Measurements from ENCODE around the gene EPC2.

- TF ChIP-seq TAF1 (IDR thresholded peaks at IDR 0.05; ENCODE audit: low read depth, low read length) (no peak), POLR2AphosphoS5 (IDR thresholded peaks at IDR 0.05; ENCODE audit: low read depth, low read length) (no peak), POLR2A (IDR thresholded peaks at IDR 0.05; ENCODE audit: low read depth, low read length) (no peak)
These were observed 169.8 kb downstream of the EPC2 start for GRCh38 chr2:148814143-148814859.
